SK-N-SH (cell line): ENCODE data around the gene TBXT. TPM values are rescaled to one million over a fixed set of nuclear protein-coding genes. Genes with fewer than 3 reads are reported as not detected.

Experiments used
- CTCF ChIA-PET: fragments of 300-600, 350-600 bp; formaldehyde crosslinking; extraction: SDS; loops from one replicate; lab custom pipeline; 2021; lab: Yijun Ruan, JAX
- POLR2A ChIA-PET: fragments of 350-600 bp; sonication (Branson Sonifier 250); formaldehyde crosslinking; extraction: SDS; loops from one replicate; lab custom pipeline; 2020; ENCODE audit warnings: antibody characterized with exemption, inconsistent platforms; lab: Yijun Ruan, JAX
- DNase-seq: peaks from one replicate; pipeline ENCODE4 v3.0.0; 2012
- H2AFZ ChIP-seq: fragments of 200-600 bp; sonication (generic); 2 replicates; pipeline ENCODE4 v1.8.1; 2016; ENCODE audit warnings: antibody characterized with exemption, mild to moderate bottlenecking, low read depth
- H3F3A ChIP-seq: fragments of 200-600 bp; sonication (generic); replicated peaks from 2 replicates; pipeline ENCODE3; 2016; ENCODE audit warnings: antibody characterized with exemption, mild to moderate bottlenecking; ENCODE audit not compliant: insufficient read depth
- H3K27ac ChIP-seq, 2 experiments: fragments of 200-500 bp in 1 of 2; fragments of 200-600 bp in 1 of 2; sonication (Bioruptor generic) in 1 of 2; sonication (generic), shearing (Covaris generic) in 1 of 2; 2 replicates each; pipeline versions ENCODE4 v1.5.1 to v1.6.1; 2014 to 2016; ENCODE audit warnings: low read depth in 2 of 2, inconsistent platforms in 1 of 2, low read length in 1 of 2, mild to moderate bottlenecking in 1 of 2, mixed read lengths in 1 of 2
- H3K27me3 ChIP-seq: fragments of 200-600 bp; sonication (generic), shearing (Covaris generic); 2 replicates; pipeline ENCODE4 v1.6.1; 2016; ENCODE audit warnings: mixed run types; ENCODE audit not compliant: insufficient read depth
- H3K36me3 ChIP-seq, 2 experiments: fragments of 200-500 bp in 1 of 2; fragments of 200-600 bp in 1 of 2; sonication (Bioruptor generic) in 1 of 2; sonication (generic) in 1 of 2; replicated peaks in 1 of 2; 2 replicates each; pipeline versions ENCODE3 to v1.5.1; 2014 to 2016; ENCODE audit warnings: low read length in 1 of 2, mild to moderate bottlenecking in 1 of 2; ENCODE audit not compliant: insufficient read depth in 2 of 2, control insufficient read depth in 1 of 2
- H3K4me1 ChIP-seq, 2 experiments: fragments of 200-500 bp in 1 of 2; fragments of 200-600 bp in 1 of 2; sonication (Bioruptor generic) in 1 of 2; sonication (generic), shearing (Covaris generic) in 1 of 2; 2 replicates each; pipeline versions ENCODE4 v1.5.1 to v1.6.1; 2014 to 2016; ENCODE audit warnings: low read depth in 1 of 2, low read length in 1 of 2, mixed run types in 1 of 2; ENCODE audit not compliant: insufficient read depth in 2 of 2, control insufficient read depth in 1 of 2
- H3K4me2 ChIP-seq: fragments of 200-600 bp; sonication (generic), shearing (Covaris generic); 2 replicates; pipeline ENCODE4 v1.6.1; 2017; ENCODE audit warnings: mixed run types
- H3K4me3 ChIP-seq, 2 experiments: fragments of 200-500 bp in 1 of 2; fragments of 200-600 bp in 1 of 2; sonication (Bioruptor generic) in 1 of 2; sonication (generic), shearing (Covaris generic) in 1 of 2; 2 replicates each; pipeline versions ENCODE4 v1.5.1 to v1.8.1; 2014 to 2016; ENCODE audit warnings: low read depth in 2 of 2, inconsistent platforms in 1 of 2, low read length in 1 of 2, mild to moderate bottlenecking in 1 of 2, mixed read lengths in 1 of 2, moderate library complexity in 1 of 2
- H3K79me2 ChIP-seq: fragments of 200-600 bp; sonication (generic); 2 replicates; pipeline ENCODE4 v1.8.1; 2017; ENCODE audit warnings: mild to moderate bottlenecking; ENCODE audit not compliant: insufficient read depth
- H3K9ac ChIP-seq: fragments of 200-600 bp; sonication (generic); 2 replicates; pipeline ENCODE4 v1.6.1; 2017; ENCODE audit warnings: mixed run types
- H3K9me2 ChIP-seq: fragments of 200-600 bp; sonication (generic); 2 replicates; pipeline ENCODE4 v1.6.1; 2017; ENCODE audit warnings: mixed run types
- H3K9me3 ChIP-seq: fragments of 200-600 bp; sonication (generic); 2 replicates; pipeline ENCODE4 v1.6.1; 2017; ENCODE audit warnings: mixed run types, mild to moderate bottlenecking, moderate library complexity
- H4K20me1 ChIP-seq: fragments of 200-600 bp; sonication (generic); 2 replicates; pipeline ENCODE4 v1.6.1; 2017; ENCODE audit warnings: mild to moderate bottlenecking, mixed run types; ENCODE audit not compliant: insufficient read depth
- CHD2 ChIP-seq: fragments of 150-350 bp; IDR thresholded peaks from 2 replicates; pipeline ENCODE4 v1.6.1; 2018; ENCODE audit warnings: low read length; ENCODE audit not compliant: partially characterized antibody
- EZH2phosphoT487 ChIP-seq: fragments of 200-600 bp; sonication (generic); IDR thresholded peaks from 2 replicates; pipeline ENCODE4 v1.6.1; 2017; ENCODE audit warnings: low read depth, mixed run types, mild to moderate bottlenecking, antibody characterized with exemption, moderate library complexity, borderline replicate concordance
- FOXJ3 ChIP-seq: sonication (generic); formaldehyde crosslinking; IDR thresholded peaks from 2 replicates; pipeline ENCODE4 v1.5.1; 2020; ENCODE audit warnings: mild to moderate bottlenecking, missing genetic modification reagents
- IRF3 ChIP-seq: fragments of 150-350 bp; IDR thresholded peaks from 2 replicates; pipeline ENCODE4 v1.6.1; 2016; ENCODE audit warnings: mild to moderate bottlenecking, low read depth, low read length
- JUND ChIP-seq: IDR thresholded peaks from 2 replicates; pipeline ENCODE4 v1.4.0; 2012
- MEF2A ChIP-seq: IDR thresholded peaks from 2 replicates; pipeline ENCODE4 v1.4.0; 2012; ENCODE audit warnings: low read depth, borderline replicate concordance
- MXI1 ChIP-seq: IDR thresholded peaks from 2 replicates; pipeline ENCODE4 v1.6.1; 2012; ENCODE audit warnings: mild to moderate bottlenecking, low read depth, low read length, improper control_type of control experiment
- NFIC ChIP-seq: IDR thresholded peaks from 2 replicates; pipeline ENCODE4 v1.4.0; 2012; ENCODE audit warnings: borderline replicate concordance
- RAD21 ChIP-seq: IDR thresholded peaks from 2 replicates; pipeline ENCODE4 v1.6.1; 2012; ENCODE audit warnings: mild to moderate bottlenecking, low read length
- RCOR1 ChIP-seq: fragments of 150-350 bp; IDR thresholded peaks from 2 replicates; pipeline ENCODE4 v1.6.1; 2017; ENCODE audit warnings: antibody characterized with exemption, low read length
- TAF1 ChIP-seq: IDR thresholded peaks from 2 replicates; pipeline ENCODE4 v1.6.1; 2012; ENCODE audit warnings: low read depth, mild to moderate bottlenecking, low read length, moderate library complexity, borderline replicate concordance
- TCF12 ChIP-seq: IDR thresholded peaks from 2 replicates; pipeline ENCODE4 v1.4.0; 2012
- TEAD4 ChIP-seq: IDR thresholded peaks from 2 replicates; pipeline ENCODE4 v1.4.0; 2012; ENCODE audit warnings: mild to moderate bottlenecking, borderline replicate concordance; ENCODE audit not compliant: insufficient read depth
- USF2 ChIP-seq: fragments of 150-350 bp; IDR thresholded peaks from 2 replicates; pipeline ENCODE4 v1.6.1; 2017; ENCODE audit warnings: antibody characterized with exemption, low read length, low read depth, borderline replicate concordance
- WGBS: methylation state at CpG from one replicate; pipeline ENCODE4 v1.1.6; 2017; ENCODE audit warnings: low lambda C conversion rate; 5-methylcytosine and 5-hydroxymethylcytosine counted together
- polyA plus RNA-seq, 3 experiments: library from polyadenylated mRNA; depleted of rRNA; stranded (reverse); fragments of >200 nt; gene quantifications; 2 replicates each; pipeline ENCODE4 v1.2.3, GENCODE V29; 2012
- TF ChIP-seq, protein P1 (sequence below): fragments of 200-600 bp; sonication (generic); IDR thresholded peaks from 2 replicates; pipeline ENCODE4 v1.6.1; 2017; ENCODE audit warnings: antibody characterized with exemption, mild to moderate bottlenecking, moderate library complexity
- TF ChIP-seq, protein P2 (sequence below): IDR thresholded peaks from 2 replicates; pipeline ENCODE4 v1.4.0; 2012; ENCODE audit warnings: low read depth, borderline replicate concordance

Gene TBXT
- polyA plus RNA-seq, 1 of the 3 experiments (the other 2 are of a cell fraction), result not detected

DNA sequence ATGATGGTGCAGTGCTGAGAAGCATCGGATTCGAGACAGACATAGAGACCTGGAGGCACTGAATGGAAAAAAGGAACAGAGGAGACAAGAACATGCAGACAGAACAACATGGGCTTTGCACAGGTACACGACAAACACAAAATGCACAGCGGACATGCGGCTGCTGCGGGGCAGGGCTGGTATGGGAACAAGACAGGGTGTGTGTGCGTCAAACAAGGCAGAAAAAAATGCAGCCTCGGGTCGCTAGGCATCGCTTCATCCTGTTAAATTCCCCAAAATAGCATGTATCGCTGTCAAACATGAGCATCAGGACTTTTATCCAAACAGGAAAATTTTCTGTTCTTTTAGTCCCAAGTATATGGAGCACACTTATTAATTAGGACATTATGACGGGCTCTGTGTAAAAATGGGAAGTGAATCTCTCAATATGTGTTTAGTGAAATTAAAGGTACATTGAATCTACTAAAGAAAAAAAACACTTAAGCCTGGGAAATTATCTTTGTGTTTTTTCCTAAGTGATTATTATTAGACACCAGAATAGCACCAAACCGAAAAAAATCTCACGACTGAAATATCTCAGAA, 36.1 kb upstream of the TBXT start (continued):
- TF ChIP-seq, protein P1, sequence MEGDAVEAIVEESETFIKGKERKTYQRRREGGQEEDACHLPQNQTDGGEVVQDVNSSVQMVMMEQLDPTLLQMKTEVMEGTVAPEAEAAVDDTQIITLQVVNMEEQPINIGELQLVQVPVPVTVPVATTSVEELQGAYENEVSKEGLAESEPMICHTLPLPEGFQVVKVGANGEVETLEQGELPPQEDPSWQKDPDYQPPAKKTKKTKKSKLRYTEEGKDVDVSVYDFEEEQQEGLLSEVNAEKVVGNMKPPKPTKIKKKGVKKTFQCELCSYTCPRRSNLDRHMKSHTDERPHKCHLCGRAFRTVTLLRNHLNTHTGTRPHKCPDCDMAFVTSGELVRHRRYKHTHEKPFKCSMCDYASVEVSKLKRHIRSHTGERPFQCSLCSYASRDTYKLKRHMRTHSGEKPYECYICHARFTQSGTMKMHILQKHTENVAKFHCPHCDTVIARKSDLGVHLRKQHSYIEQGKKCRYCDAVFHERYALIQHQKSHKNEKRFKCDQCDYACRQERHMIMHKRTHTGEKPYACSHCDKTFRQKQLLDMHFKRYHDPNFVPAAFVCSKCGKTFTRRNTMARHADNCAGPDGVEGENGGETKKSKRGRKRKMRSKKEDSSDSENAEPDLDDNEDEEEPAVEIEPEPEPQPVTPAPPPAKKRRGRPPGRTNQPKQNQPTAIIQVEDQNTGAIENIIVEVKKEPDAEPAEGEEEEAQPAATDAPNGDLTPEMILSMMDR, result no peak
- TF ChIP-seq RCOR1, result no peak
- no peak for TF ChIP-seq TCF12
- TF ChIP-seq RAD21, result no peak

GRCh38 chr6:166203003-166203640, 35.5 kb upstream of the TBXT start:
- no peaks in the 10 kb centered on the region for H3K36me3 ChIP-seq
- H3K4me3 ChIP-seq, result no peak overlapping the region
- H3K27me3 ChIP-seq, result no peaks in the 10 kb centered on the region; the same call in 1 of the 2 replicates
- no peak overlapping the region for H3K9ac ChIP-seq
- POLR2A ChIA-PET, result no interaction called here
- no peaks in the 10 kb centered on the region for H3K4me1 ChIP-seq
- H3K9me3 ChIP-seq, result no peaks in the 10 kb centered on the region
- no peaks in the 10 kb centered on the region for H3K9me2 ChIP-seq
- no peaks in the 10 kb centered on the region for H4K20me1 ChIP-seq
- TF ChIP-seq USF2, result no peak
- TF ChIP-seq JUND, result no peak
- TF ChIP-seq NFIC, result no peak
- TF ChIP-seq MXI1, result no peak
- TF ChIP-seq MEF2A, result no peak
- TF ChIP-seq TAF1, result no peak
- TF ChIP-seq CHD2, result no peak
- H3K27ac ChIP-seq, result no peak overlapping the region
- H3K4me2 ChIP-seq, result no peak overlapping the region; the same call in 1 of the 2 replicates
- CTCF ChIA-PET, result no interaction called here
- H3K79me2 ChIP-seq, result no peaks in the 10 kb centered on the region
- no peaks in the 10 kb centered on the region for H3F3A ChIP-seq
- no peak overlapping the region for H2AFZ ChIP-seq
- 27% methylated on average over 9 of the region's 9 CpGs for WGBS
- no peak for DNase-seq

DNA sequence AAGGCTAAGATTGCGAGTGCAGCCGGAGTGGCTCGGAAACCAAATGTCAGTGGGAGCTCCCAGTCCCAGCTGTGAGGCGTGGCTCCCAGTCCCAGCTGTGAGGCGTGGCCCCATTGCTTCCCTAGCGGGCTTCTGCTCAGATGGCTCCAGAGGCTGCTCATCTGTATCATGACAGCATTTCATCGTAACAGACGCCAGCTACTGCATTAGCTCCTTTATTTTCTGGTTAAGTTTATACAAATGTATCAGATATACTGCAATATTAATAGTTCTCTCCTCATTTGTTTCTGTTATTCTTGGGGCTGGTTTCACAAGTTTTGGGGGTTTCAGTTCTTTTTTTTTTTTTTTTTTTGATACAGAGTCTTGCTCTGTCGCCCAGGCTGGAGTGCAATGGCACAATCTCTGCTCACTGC, 34.7 kb upstream of the TBXT start:
- H4K20me1 ChIP-seq, result no peaks in the 10 kb centered on the region
- no peak overlapping the region for H3K27ac ChIP-seq
- ChIA-PET POLR2A (no interaction called here), CTCF (no interaction called here)
- whole genome bisulfite sequencing, result 41% methylated on average over 9 of the region's 9 CpGs
- H3K27me3 ChIP-seq, result no peaks in the 10 kb centered on the region; the same call in 1 of the 2 replicates
- no peak for DNase-seq
- H3K9me3 ChIP-seq, result no peaks in the 10 kb centered on the region
- H3F3A ChIP-seq, result no peaks in the 10 kb centered on the region
- no peaks in the 10 kb centered on the region for H3K4me1 ChIP-seq
- no peak overlapping the region for H3K4me3 ChIP-seq
- H3K9ac ChIP-seq, result no peak overlapping the region
- no peak overlapping the region for H2AFZ ChIP-seq
- H3K79me2 ChIP-seq, result no peaks in the 10 kb centered on the region
- no peak for TF ChIP-seq FOXJ3 (CRISPR knock-in tag)
- TF ChIP-seq EZH2phosphoT487, result no peak
- no peak for TF ChIP-seq IRF3
- TF ChIP-seq, protein P2, sequence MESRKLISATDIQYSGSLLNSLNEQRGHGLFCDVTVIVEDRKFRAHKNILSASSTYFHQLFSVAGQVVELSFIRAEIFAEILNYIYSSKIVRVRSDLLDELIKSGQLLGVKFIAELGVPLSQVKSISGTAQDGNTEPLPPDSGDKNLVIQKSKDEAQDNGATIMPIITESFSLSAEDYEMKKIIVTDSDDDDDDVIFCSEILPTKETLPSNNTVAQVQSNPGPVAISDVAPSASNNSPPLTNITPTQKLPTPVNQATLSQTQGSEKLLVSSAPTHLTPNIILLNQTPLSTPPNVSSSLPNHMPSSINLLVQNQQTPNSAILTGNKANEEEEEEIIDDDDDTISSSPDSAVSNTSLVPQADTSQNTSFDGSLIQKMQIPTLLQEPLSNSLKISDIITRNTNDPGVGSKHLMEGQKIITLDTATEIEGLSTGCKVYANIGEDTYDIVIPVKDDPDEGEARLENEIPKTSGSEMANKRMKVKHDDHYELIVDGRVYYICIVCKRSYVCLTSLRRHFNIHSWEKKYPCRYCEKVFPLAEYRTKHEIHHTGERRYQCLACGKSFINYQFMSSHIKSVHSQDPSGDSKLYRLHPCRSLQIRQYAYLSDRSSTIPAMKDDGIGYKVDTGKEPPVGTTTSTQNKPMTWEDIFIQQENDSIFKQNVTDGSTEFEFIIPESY, result no peak
- no peak for TF ChIP-seq TAF1
- TF ChIP-seq TEAD4, result no peak
- no peaks in the 10 kb centered on the region for H3K9me2 ChIP-seq
- no peak overlapping the region for H3K4me2 ChIP-seq
- no peaks in the 10 kb centered on the region for H3K36me3 ChIP-seq
